ENCODE results near the gene PAFAH2. TPM values are rescaled to one million over a fixed set of nuclear protein-coding genes. Genes with fewer than 3 reads are reported as not detected.

PAFAH2 gene
- total RNA-seq, 1 experiment from 2014 or later, result 13.0 TPM

DNA sequence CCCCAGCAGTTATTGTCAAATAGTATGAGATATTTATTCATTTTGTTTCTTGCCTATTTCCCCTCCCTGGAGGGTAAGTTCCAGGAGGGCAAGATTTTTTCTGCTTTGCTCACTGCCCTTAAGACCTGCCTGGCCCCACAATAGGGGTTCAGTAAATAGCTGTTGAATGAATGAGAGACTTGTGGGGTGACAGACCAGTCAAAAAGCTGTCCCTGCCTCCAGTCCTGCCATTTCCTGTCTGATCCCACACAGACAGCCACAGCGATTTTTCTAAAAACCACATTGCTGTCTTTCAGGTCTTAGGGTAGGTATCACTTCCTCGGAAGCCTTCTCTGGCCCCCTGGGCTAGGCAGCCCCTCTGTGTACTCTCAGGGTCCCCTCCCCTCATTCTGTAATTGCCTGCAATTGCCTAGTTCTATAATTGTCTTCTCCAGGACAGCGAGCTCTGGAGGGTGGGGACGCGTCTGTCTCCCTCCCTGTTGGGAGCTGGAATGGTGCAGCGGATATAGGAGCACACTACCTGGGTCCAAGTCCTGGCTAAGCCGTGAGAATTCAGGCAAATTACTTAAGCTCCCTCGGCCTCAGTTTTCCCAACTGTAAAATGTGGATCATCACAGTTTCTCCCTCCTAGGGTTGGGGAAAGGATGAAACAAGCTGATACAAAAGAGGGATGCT, 21.9 kb upstream of the PAFAH2 start:
- Histone ChIP-seq H3K9me3 (ENCODE audit: control insufficient read depth in 1 of 2, insufficient read depth in 1 of 2, low read depth in 1 of 2, low read length in 2 of 2) (no peaks in the 10 kb centered on the region), H3K4me1 (ENCODE audit: control insufficient read depth in 1 of 2, insufficient read depth in 2 of 2, low read length in 2 of 2) (0 out of 4 replicates have a peak, but pooled peaks cover 0 to 5% of the 10 kb centered on the region in 2 experiments), H3K27ac (ENCODE audit: low read depth, low read length) (no peak overlapping the region), H4K20me1 (ENCODE audit: insufficient read depth) (no peaks in the 10 kb centered on the region), H3K9ac (ENCODE audit: low read length) (no peak overlapping the region), H2AFZ (ENCODE audit: low read depth, low read length, poor library complexity, severe bottlenecking) (no peak overlapping the region), H3K9me2 (ENCODE audit: insufficient read depth) (no peaks in the 10 kb centered on the region), H3K4me2 (ENCODE audit: low read length) (no peak overlapping the region), H3K36me3 (ENCODE audit: control insufficient read depth in 1 of 2, insufficient read depth in 2 of 2, low read length in 2 of 2) (no peaks in the 10 kb centered on the region), H3K79me2 (ENCODE audit: insufficient read depth, low read length) (no peaks in the 10 kb centered on the region), H3K4me3 (replicated peaks in 1 of 2; ENCODE audit: low read depth in 1 of 2, low read length in 2 of 2) (no peak overlapping the region), H3K27me3 (ENCODE audit: insufficient read depth, low read length) (no peaks in the 10 kb centered on the region)
- ChIA-PET RAD21 (ENCODE audit: low non-redundant PET in 1 of 2, low total read pairs in 2 of 2, uncharacterized antibody in 2 of 2, unreplicated experiment in 2 of 2) (no interaction called here), POLR2A (no interaction called here), CTCF (no interaction called here)
- TF ChIP-seq TCF7L2 (IDR thresholded peaks at IDR 0.05; ENCODE audit: borderline replicate concordance, extremely low read depth, insufficient read depth, insufficient read length) (no peak), ZFX (IDR thresholded peaks at IDR 0.05) (no peak), ELF1 (IDR thresholded peaks at IDR 0.05; ENCODE audit: borderline replicate concordance, low read depth) (no peak), EGR1 (IDR thresholded peaks at IDR 0.05; ENCODE audit: low read depth) (no peak), EZH2 (IDR thresholded peaks at IDR 0.05) (no peak), JUND (IDR thresholded peaks at IDR 0.05) (no peak), SRF (IDR thresholded peaks at IDR 0.05; ENCODE audit: low read depth) (no peak), CEBPB (IDR thresholded peaks at IDR 0.05; ENCODE audit: low read depth) (no peak)
- TF ChIP-seq, protein P1, sequence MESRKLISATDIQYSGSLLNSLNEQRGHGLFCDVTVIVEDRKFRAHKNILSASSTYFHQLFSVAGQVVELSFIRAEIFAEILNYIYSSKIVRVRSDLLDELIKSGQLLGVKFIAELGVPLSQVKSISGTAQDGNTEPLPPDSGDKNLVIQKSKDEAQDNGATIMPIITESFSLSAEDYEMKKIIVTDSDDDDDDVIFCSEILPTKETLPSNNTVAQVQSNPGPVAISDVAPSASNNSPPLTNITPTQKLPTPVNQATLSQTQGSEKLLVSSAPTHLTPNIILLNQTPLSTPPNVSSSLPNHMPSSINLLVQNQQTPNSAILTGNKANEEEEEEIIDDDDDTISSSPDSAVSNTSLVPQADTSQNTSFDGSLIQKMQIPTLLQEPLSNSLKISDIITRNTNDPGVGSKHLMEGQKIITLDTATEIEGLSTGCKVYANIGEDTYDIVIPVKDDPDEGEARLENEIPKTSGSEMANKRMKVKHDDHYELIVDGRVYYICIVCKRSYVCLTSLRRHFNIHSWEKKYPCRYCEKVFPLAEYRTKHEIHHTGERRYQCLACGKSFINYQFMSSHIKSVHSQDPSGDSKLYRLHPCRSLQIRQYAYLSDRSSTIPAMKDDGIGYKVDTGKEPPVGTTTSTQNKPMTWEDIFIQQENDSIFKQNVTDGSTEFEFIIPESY (IDR thresholded peaks at IDR 0.05; ENCODE audit: extremely low read depth, insufficient replicate concordance, low read length), result no peak
- TF ChIP-seq, protein P2, sequence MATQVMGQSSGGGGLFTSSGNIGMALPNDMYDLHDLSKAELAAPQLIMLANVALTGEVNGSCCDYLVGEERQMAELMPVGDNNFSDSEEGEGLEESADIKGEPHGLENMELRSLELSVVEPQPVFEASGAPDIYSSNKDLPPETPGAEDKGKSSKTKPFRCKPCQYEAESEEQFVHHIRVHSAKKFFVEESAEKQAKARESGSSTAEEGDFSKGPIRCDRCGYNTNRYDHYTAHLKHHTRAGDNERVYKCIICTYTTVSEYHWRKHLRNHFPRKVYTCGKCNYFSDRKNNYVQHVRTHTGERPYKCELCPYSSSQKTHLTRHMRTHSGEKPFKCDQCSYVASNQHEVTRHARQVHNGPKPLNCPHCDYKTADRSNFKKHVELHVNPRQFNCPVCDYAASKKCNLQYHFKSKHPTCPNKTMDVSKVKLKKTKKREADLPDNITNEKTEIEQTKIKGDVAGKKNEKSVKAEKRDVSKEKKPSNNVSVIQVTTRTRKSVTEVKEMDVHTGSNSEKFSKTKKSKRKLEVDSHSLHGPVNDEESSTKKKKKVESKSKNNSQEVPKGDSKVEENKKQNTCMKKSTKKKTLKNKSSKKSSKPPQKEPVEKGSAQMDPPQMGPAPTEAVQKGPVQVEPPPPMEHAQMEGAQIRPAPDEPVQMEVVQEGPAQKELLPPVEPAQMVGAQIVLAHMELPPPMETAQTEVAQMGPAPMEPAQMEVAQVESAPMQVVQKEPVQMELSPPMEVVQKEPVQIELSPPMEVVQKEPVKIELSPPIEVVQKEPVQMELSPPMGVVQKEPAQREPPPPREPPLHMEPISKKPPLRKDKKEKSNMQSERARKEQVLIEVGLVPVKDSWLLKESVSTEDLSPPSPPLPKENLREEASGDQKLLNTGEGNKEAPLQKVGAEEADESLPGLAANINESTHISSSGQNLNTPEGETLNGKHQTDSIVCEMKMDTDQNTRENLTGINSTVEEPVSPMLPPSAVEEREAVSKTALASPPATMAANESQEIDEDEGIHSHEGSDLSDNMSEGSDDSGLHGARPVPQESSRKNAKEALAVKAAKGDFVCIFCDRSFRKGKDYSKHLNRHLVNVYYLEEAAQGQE (IDR thresholded peaks at IDR 0.05; ENCODE audit: low read depth), result no peak
- TF ChIP-seq, protein P3, sequence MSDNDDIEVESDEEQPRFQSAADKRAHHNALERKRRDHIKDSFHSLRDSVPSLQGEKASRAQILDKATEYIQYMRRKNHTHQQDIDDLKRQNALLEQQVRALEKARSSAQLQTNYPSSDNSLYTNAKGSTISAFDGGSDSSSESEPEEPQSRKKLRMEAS (IDR thresholded peaks at IDR 0.05), result no peak
- intact Hi-C loops (cut with micrococcal nuclease), result no loop called here
- ATAC-seq, result no peak
- no TSS peak for BruUV-seq (replicated peaks)
- DNase-seq (ENCODE audit: low read depth, low spot score), result no peak
